SU-DHL-6 (cell line): ENCODE data around the gene TNFRSF18.

Source experiments
- CTCF ChIP-seq: fragments of 200-600 bp; sonication (generic); IDR thresholded peaks from one replicate; pipeline ENCODE4 v1.5.1; 2017; ENCODE audit warnings: antibody characterized with exemption, mild to moderate bottlenecking, low read length, moderate library complexity; ENCODE audit not compliant: insufficient read depth, poor library complexity, severe bottlenecking
- EZH2phosphoT487 ChIP-seq: fragments of 200-600 bp; sonication (generic), shearing (Covaris generic); conservative IDR thresholded peaks from 2 replicates; pipeline ENCODE4 v1.6.1; 2018; ENCODE audit warnings: mild to moderate bottlenecking, antibody characterized with exemption, low read length, moderate library complexity, mixed read lengths

GRCh38 chr1:1211541-1212441 lies 5.4 kb upstream of the TNFRSF18 start:
- TF ChIP-seq EZH2phosphoT487, result no peak
- no peak for TF ChIP-seq CTCF
